Measurements from ENCODE around the gene SHANK1. TPM values are rescaled to one million over a fixed set of nuclear protein-coding genes. Genes with fewer than 3 reads are reported as not detected.

The SHANK1 gene
- total and polyA plus RNA-seq, 2 of the 13 experiments (the other 11 are each of a cell fraction or from before 2014, with no cell fraction given), result not detected

DNA sequence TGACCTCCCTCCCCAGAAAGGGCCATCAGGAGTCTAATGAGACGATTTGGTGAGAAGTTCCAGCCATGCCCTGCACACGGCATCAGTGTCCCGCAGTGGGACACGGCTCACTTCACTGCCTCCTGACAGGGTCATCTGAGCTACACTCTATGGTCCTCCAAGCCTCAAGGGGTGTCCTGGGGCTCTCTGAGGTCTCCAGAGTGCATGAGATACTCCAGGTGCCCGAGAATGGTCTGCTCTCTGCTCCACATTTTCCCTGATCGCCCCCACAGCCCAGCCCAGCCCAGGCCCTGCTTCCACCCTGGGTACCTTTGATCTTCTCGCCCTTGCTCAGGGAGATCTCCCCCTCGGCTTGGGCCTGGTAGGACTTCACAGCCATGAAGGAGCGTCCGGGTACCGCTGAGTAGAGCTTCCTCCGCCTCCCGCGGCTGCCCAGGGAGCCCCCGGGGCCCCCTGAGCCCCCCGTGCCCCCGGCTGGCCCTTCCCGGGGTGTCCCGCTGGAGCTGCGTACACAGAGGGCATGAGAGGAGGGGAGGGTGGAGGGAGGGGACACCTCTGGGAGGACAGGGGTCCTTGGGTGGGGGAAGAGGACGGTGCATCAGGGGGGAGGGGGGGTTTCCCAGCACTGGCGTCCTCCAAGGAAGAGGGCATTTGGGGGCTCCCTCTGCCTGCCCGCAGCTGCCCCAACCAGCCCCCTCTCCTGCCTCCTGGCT is 17.3 kb downstream of the SHANK1 start:
- ChIA-PET CTCF (ENCODE audit: low intra/inter-chr PET ratio, low total read pairs) (no interaction called here), POLR2A (no interaction called here)
- Histone ChIP-seq H3K4me3 (replicated peaks in 1 of 3; ENCODE audit: insufficient read depth in 1 of 3, low read depth in 2 of 3, low read length in 3 of 3) (no peak overlapping the region), H3K27me3 (ENCODE audit: control insufficient read depth in 1 of 2, insufficient read depth in 2 of 2, low read length in 2 of 2) (peaks cover 5 to 34% of the 10 kb centered on the region in 2 experiments; a peak in 3 of 5 replicates), H3K27ac (ENCODE audit: extremely low read length, insufficient read depth, low read length) (no peak overlapping the region), H3K9ac (ENCODE audit: insufficient read depth, low read depth, low read length) (no peak overlapping the region), H3K79me2 (ENCODE audit: insufficient read depth, low read length) (no peaks in the 10 kb centered on the region), H3K36me3 (replicated peaks in 1 of 2; ENCODE audit: control insufficient read depth in 1 of 2, insufficient read depth in 2 of 2, low read length in 2 of 2) (no peaks in the 10 kb centered on the region), H3K9me3 (ENCODE audit: low read length) (no peaks in the 10 kb centered on the region), H2AFZ (ENCODE audit: low read length) (no peak overlapping the region), H3K4me1 (ENCODE audit: insufficient read depth, low read length) (no peaks in the 10 kb centered on the region), H3K4me2 (ENCODE audit: low read depth, low read length) (no peak overlapping the region), H4K20me1 (ENCODE audit: insufficient read depth, low read length) (0 out of 2 replicates have a peak, but pooled peaks cover 3% of the 10 kb centered on the region)
- FAIRE-seq (no peak), ATAC-seq (no peak), DNase-seq (ENCODE audit: low spot score) (no peak)
- in situ Hi-C loops (cut with HindIII; ENCODE audit: extremely low pct_ligation_motif_present, low pct_unique_long_range_greater_than_20kb) (no loop called here), intact Hi-C loops (cut with micrococcal nuclease; ENCODE audit: unreplicated experiment) (no loop called here)
- 9% methylated on average over 6 of the region's 23 CpGs for WGBS (ENCODE audit: low lambda C conversion rate)
- no peak for TF ChIP-seq NR1H2 (CRISPR knock-in tag; IDR thresholded peaks at IDR 0.05; ENCODE audit: borderline replicate concordance, low read depth)
- no TSS peak for BruUV-seq (replicated peaks)

DNA sequence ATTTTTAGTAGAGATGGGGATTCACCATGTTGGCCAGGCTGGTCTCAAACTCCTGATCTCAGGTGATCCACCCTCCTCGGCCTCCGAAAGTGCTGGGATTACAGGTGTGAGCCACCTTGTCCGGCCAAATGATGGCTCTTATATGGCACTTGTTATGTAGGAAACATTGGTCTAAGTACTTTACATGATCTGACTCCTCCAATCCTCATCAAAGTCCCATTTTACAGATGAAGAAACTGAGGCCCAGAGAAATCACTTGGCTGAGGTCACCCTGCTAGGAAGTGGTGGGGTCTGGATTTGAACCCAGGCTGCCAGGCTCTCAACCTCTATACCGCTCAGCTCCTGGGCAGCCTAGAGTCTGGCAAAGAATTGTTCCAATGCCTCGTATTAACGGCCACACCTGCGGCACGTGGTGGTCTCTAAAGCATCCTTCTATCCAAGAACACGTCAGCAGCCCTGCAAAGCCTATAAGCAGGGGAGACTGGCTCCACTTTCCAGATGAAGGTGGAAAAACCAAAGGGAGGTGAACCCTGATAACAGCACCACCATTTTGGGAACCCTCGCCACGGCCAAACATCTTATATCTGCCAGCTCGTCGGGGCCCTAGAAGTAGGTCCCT is 18.1 kb downstream of the SHANK1 start:
- in situ Hi-C loops (cut with HindIII; ENCODE audit: extremely low pct_ligation_motif_present, low pct_unique_long_range_greater_than_20kb) (no loop called here), intact Hi-C loops (cut with micrococcal nuclease; ENCODE audit: unreplicated experiment) (no loop called here)
- FAIRE-seq, result no peak
- H3K4me2 ChIP-seq (ENCODE audit: low read depth, low read length), result no peak overlapping the region
- 8% methylated on average over 4 of the region's 13 CpGs for WGBS (ENCODE audit: low lambda C conversion rate)
- H2AFZ ChIP-seq (ENCODE audit: low read length), result no peak overlapping the region
- H3K27ac ChIP-seq (ENCODE audit: extremely low read length, insufficient read depth, low read length), result no peak overlapping the region
- BruUV-seq (replicated peaks), result no TSS peak
- POLR2A ChIA-PET, result no interaction called here
- no peaks in the 10 kb centered on the region for H3K79me2 ChIP-seq (ENCODE audit: insufficient read depth, low read length)
- H3K4me1 ChIP-seq (ENCODE audit: insufficient read depth, low read length), result no peaks in the 10 kb centered on the region
- peaks cover 5 to 34% of the 10 kb centered on the region in 2 experiments; a peak in 4 of 5 replicates for H3K27me3 ChIP-seq (ENCODE audit: control insufficient read depth in 1 of 2, insufficient read depth in 2 of 2, low read length in 2 of 2)
- DNase-seq (ENCODE audit: low spot score), result no peak
- no peaks in the 10 kb centered on the region for H3K9me3 ChIP-seq (ENCODE audit: low read length)
- no peak for ATAC-seq
- H3K36me3 ChIP-seq (replicated peaks in 1 of 2; ENCODE audit: control insufficient read depth in 1 of 2, insufficient read depth in 2 of 2, low read length in 2 of 2), result no peaks in the 10 kb centered on the region
- no peak overlapping the region for H3K9ac ChIP-seq (ENCODE audit: insufficient read depth, low read depth, low read length)
- no peak overlapping the region for H3K4me3 ChIP-seq (replicated peaks in 1 of 3; ENCODE audit: insufficient read depth in 1 of 3, low read depth in 2 of 3, low read length in 3 of 3)
- 0 out of 2 replicates have a peak, but pooled peaks cover 3% of the 10 kb centered on the region for H4K20me1 ChIP-seq (ENCODE audit: insufficient read depth, low read length)
- CTCF ChIA-PET (ENCODE audit: low intra/inter-chr PET ratio, low total read pairs), result no interaction called here
- TF ChIP-seq, protein P1, sequence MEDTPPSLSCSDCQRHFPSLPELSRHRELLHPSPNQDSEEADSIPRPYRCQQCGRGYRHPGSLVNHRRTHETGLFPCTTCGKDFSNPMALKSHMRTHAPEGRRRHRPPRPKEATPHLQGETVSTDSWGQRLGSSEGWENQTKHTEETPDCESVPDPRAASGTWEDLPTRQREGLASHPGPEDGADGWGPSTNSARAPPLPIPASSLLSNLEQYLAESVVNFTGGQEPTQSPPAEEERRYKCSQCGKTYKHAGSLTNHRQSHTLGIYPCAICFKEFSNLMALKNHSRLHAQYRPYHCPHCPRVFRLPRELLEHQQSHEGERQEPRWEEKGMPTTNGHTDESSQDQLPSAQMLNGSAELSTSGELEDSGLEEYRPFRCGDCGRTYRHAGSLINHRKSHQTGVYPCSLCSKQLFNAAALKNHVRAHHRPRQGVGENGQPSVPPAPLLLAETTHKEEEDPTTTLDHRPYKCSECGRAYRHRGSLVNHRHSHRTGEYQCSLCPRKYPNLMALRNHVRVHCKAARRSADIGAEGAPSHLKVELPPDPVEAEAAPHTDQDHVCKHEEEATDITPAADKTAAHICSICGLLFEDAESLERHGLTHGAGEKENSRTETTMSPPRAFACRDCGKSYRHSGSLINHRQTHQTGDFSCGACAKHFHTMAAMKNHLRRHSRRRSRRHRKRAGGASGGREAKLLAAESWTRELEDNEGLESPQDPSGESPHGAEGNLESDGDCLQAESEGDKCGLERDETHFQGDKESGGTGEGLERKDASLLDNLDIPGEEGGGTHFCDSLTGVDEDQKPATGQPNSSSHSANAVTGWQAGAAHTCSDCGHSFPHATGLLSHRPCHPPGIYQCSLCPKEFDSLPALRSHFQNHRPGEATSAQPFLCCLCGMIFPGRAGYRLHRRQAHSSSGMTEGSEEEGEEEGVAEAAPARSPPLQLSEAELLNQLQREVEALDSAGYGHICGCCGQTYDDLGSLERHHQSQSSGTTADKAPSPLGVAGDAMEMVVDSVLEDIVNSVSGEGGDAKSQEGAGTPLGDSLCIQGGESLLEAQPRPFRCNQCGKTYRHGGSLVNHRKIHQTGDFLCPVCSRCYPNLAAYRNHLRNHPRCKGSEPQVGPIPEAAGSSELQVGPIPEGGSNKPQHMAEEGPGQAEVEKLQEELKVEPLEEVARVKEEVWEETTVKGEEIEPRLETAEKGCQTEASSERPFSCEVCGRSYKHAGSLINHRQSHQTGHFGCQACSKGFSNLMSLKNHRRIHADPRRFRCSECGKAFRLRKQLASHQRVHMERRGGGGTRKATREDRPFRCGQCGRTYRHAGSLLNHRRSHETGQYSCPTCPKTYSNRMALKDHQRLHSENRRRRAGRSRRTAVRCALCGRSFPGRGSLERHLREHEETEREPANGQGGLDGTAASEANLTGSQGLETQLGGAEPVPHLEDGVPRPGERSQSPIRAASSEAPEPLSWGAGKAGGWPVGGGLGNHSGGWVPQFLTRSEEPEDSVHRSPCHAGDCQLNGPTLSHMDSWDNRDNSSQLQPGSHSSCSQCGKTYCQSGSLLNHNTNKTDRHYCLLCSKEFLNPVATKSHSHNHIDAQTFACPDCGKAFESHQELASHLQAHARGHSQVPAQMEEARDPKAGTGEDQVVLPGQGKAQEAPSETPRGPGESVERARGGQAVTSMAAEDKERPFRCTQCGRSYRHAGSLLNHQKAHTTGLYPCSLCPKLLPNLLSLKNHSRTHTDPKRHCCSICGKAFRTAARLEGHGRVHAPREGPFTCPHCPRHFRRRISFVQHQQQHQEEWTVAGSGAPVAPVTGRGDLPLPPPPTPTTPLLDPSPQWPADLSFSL (CRISPR knock-in tag; IDR thresholded peaks at IDR 0.05), result no peak
- no peak for TF ChIP-seq TBX2 (CRISPR knock-in tag; IDR thresholded peaks at IDR 0.05; ENCODE audit: borderline replicate concordance)
- TF ChIP-seq ZFP41 (CRISPR knock-in tag; IDR thresholded peaks at IDR 0.05; ENCODE audit: borderline replicate concordance), result no peak
- no peak for TF ChIP-seq NONO (IDR thresholded peaks at IDR 0.05)
- no peak for TF ChIP-seq NONO (CRISPR knock-in tag; conservative IDR thresholded peaks at IDR 0.05)

Measured in HepG2 (cell line).